ENCODE measurements around the gene PPP1R12B.
"Not testable (repeated sequence)": the region's sequence is repeated elsewhere in the genome, so short reads cannot be mapped to it uniquely, and the experiment has no call there.

Gene PPP1R12B

GRCh38 chr1:202584707-202585589 is 236.4 kb downstream of the PPP1R12B start:
- no peak for DNase-seq (ENCODE audit: low read depth)

- DNase-seq (ENCODE audit: low read depth) = no peak
Measured at GRCh38 chr1:202585590-202585933, 237.1 kb downstream of the PPP1R12B start.

- no peak for DNase-seq (ENCODE audit: low read depth)
Measured at GRCh38 chr1:202586018-202586821, 237.7 kb downstream of the PPP1R12B start.

GRCh38 chr1:202586871-202587270 is 238.4 kb downstream of the PPP1R12B start:
- DNase-seq (ENCODE audit: low read depth) = no peak

GRCh38 chr1:202587859-202588485 is 239.5 kb downstream of the PPP1R12B start:
- DNase-seq (ENCODE audit: low read depth) = no peak

GRCh38 chr1:202588503-202589189 is 240.1 kb downstream of the PPP1R12B start:
- DNase-seq (ENCODE audit: low read depth) = no peak

- no peak for DNase-seq (ENCODE audit: low read depth)
Measured at GRCh38 chr1:202589190-202589930, 240.9 kb downstream of the PPP1R12B start.

GRCh38 chr1:202590126-202590525 is 241.6 kb downstream of the PPP1R12B start:
- DNase-seq (ENCODE audit: low read depth) = no peak

GRCh38 chr1:202590975-202591411 is 242.5 kb downstream of the PPP1R12B start:
- DNase-seq (ENCODE audit: low read depth) = no peak

GRCh38 chr1:202591515-202591914 is 243.0 kb downstream of the PPP1R12B start:
- DNase-seq (ENCODE audit: low read depth) = no peak

- no peak for DNase-seq (ENCODE audit: low read depth)
Measured at GRCh38 chr1:202592146-202592545, 243.6 kb downstream of the PPP1R12B start.

- DNase-seq (ENCODE audit: low read depth) = no peak
Measured at GRCh38 chr1:202593845-202594244, 245.3 kb downstream of the PPP1R12B start.

GRCh38 chr1:202596638-202597037 is 248.1 kb downstream of the PPP1R12B start:
- no peak for DNase-seq (ENCODE audit: low read depth)

- DNase-seq (ENCODE audit: low read depth) = no peak
Measured at GRCh38 chr1:202597090-202597761, 248.7 kb downstream of the PPP1R12B start.

GRCh38 chr1:202599669-202600431 is 251.4 kb downstream of the PPP1R12B start:
- no peak for DNase-seq (ENCODE audit: low read depth)

- no peak for DNase-seq (ENCODE audit: low read depth)
Measured at GRCh38 chr1:202600432-202601041, 252.0 kb downstream of the PPP1R12B start.

GRCh38 chr1:202603435-202603834 is 254.9 kb downstream of the PPP1R12B start:
- DNase-seq (ENCODE audit: low read depth) = no peak

GRCh38 chr1:202605515-202605914 is 257.0 kb downstream of the PPP1R12B start:
- DNase-seq (ENCODE audit: low read depth) = no peak

- DNase-seq (ENCODE audit: low read depth) = not testable (repeated sequence)
Measured at GRCh38 chr1:202612036-202612435, 263.5 kb downstream of the PPP1R12B start.
